GM23338 (cell line): Measurements from ENCODE around the gene CELA2B. TPM values are rescaled to one million over a fixed set of nuclear protein-coding genes. Genes with fewer than 3 reads are reported as not detected.

ENCODE experiments used
- ATAC-seq: fragments of 200-7000 bp; cut with Tn5 transposase; 3 replicates; pipeline ENCODE4 v1.9.1; 2020
- DNase-seq: peaks from one replicate; pipeline ENCODE4 v3.0.0-alpha.2; 2015; ENCODE audit warnings: low spot score
- H2AFZ ChIP-seq: fragments of 200-600 bp; sonication (generic); 2 replicates; pipeline ENCODE4 v1.8.0; 2016; ENCODE audit warnings: antibody characterized with exemption, mild to moderate bottlenecking, moderate library complexity
- H3F3A ChIP-seq: fragments of 200-600 bp; sonication (generic); replicated peaks from 2 replicates; pipeline ENCODE4 v1.8.0; 2017; ENCODE audit warnings: antibody characterized with exemption, mixed run types, low read depth
- H3K27ac ChIP-seq: fragments of 200-600 bp; sonication (generic); 2 replicates; pipeline ENCODE4 v1.6.1; 2016; ENCODE audit warnings: low read depth
- H3K27me3 ChIP-seq: fragments of 200-600 bp; sonication (generic); 2 replicates; pipeline ENCODE4 v1.8.0; 2016; ENCODE audit warnings: mild to moderate bottlenecking, mixed run types, moderate library complexity; ENCODE audit not compliant: insufficient read depth
- H3K36me3 ChIP-seq: fragments of 200-600 bp; sonication (generic); 2 replicates; pipeline ENCODE4 v1.8.0; 2016; ENCODE audit warnings: mild to moderate bottlenecking; ENCODE audit not compliant: insufficient read depth
- H3K4me1 ChIP-seq: fragments of 200-600 bp; sonication (generic); 2 replicates; pipeline ENCODE4 v1.8.0; 2016; ENCODE audit warnings: mild to moderate bottlenecking, moderate library complexity; ENCODE audit not compliant: insufficient read depth
- H3K4me2 ChIP-seq: fragments of 200-600 bp; sonication (generic); 2 replicates; pipeline ENCODE4 v1.7.1; 2017; ENCODE audit warnings: mixed run types
- H3K4me3 ChIP-seq: fragments of 200-600 bp; sonication (generic); 2 replicates; pipeline ENCODE4 v1.6.1; 2016; ENCODE audit warnings: mixed run types
- H3K79me2 ChIP-seq: fragments of 200-600 bp; sonication (generic); replicated peaks from 2 replicates; pipeline ENCODE4 v1.8.0; 2017; ENCODE audit warnings: mild to moderate bottlenecking; ENCODE audit not compliant: insufficient read depth
- H3K9me2 ChIP-seq: fragments of 200-600 bp; sonication (generic); 2 replicates; pipeline ENCODE4 v1.8.0; 2017; ENCODE audit not compliant: insufficient read depth
- H4K20me1 ChIP-seq: fragments of 200-600 bp; sonication (generic); replicated peaks from 2 replicates; pipeline ENCODE4 v1.8.0; 2017; ENCODE audit warnings: mild to moderate bottlenecking; ENCODE audit not compliant: insufficient read depth
- H3K27ac Mint-ChIP-seq: 2 replicates; pipeline ENCODE4 v1.8.0; 2020; ENCODE audit warnings: inconsistent platforms, mild to moderate bottlenecking, moderate library complexity, mixed read lengths
- H3K27me3 Mint-ChIP-seq: 3 replicates; pipeline ENCODE4 v1.8.0; 2022; ENCODE audit warnings: low read depth, mild to moderate bottlenecking, moderate library complexity, mixed read lengths, inconsistent platforms; ENCODE audit not compliant: insufficient read depth, poor library complexity
- H3K36me3 Mint-ChIP-seq: 3 replicates; pipeline ENCODE4 v1.8.0; 2021; ENCODE audit warnings: low read depth, mild to moderate bottlenecking, inconsistent platforms, moderate library complexity, mixed read lengths
- H3K4me1 Mint-ChIP-seq: 3 replicates; pipeline ENCODE4 v1.8.0; 2020; ENCODE audit warnings: mild to moderate bottlenecking, inconsistent platforms, mixed read lengths
- H3K4me3 Mint-ChIP-seq: 3 replicates; pipeline ENCODE4 v1.8.0; 2021; ENCODE audit warnings: moderate library complexity, mild to moderate bottlenecking, inconsistent platforms, mixed read lengths
- H3K9me3 Mint-ChIP-seq: 3 replicates; pipeline ENCODE4 v1.8.0; 2020; ENCODE audit warnings: moderate library complexity, mild to moderate bottlenecking, inconsistent platforms, mixed read lengths
- CREB1 ChIP-seq: fragments of 250-450 bp; sonication (Bioruptor Pico); IDR thresholded peaks from 2 replicates; pipeline ENCODE4 v1.5.0; 2020; ENCODE audit warnings: low read depth, mild to moderate bottlenecking, moderate library complexity
- CTCF ChIP-seq, 2 experiments: fragments of 200-600 bp in 1 of 2; sonication (generic) in 1 of 2; conservative IDR thresholded peaks; 2 replicates each; pipeline versions ENCODE4 v1.5.1 to v1.6.1; 2016 to 2017; ENCODE audit warnings: antibody characterized with exemption in 2 of 2, low read depth in 2 of 2, mild to moderate bottlenecking in 2 of 2, moderate library complexity in 1 of 2
- EZH2 ChIP-seq: fragments of 200-600 bp; sonication (generic); IDR thresholded peaks from one replicate; pipeline ENCODE4 v1.8.0; 2017; ENCODE audit warnings: antibody characterized with exemption, mild to moderate bottlenecking, low read depth; ENCODE audit not compliant: unreplicated experiment
- EZH2phosphoT487 ChIP-seq: fragments of 200-600 bp; sonication (generic); IDR thresholded peaks from one replicate; pipeline ENCODE4 v1.8.1; 2018; ENCODE audit warnings: antibody characterized with exemption; ENCODE audit not compliant: unreplicated experiment
- NANOG ChIP-seq: IDR thresholded peaks from 2 replicates; pipeline ENCODE4 v1.6.1; 2016; ENCODE audit warnings: antibody characterized with exemption, borderline replicate concordance
- POLR2AphosphoS5 ChIP-seq: IDR thresholded peaks from 2 replicates; pipeline ENCODE4 v1.6.1; 2016; ENCODE audit warnings: antibody characterized with exemption, low read depth
- STAT1 ChIP-seq: IDR thresholded peaks from one replicate; pipeline ENCODE4 v1.6.1; 2016; ENCODE audit warnings: antibody characterized with exemption; ENCODE audit not compliant: unreplicated experiment
- ZNF114 ChIP-seq: fragments of 250-450 bp; sonication (Bioruptor Pico); IDR thresholded peaks from 2 replicates; pipeline ENCODE4 v1.5.0; 2020; ENCODE audit warnings: mild to moderate bottlenecking, moderate library complexity
- ZNF331 ChIP-seq: fragments of 250-450 bp; sonication (Bioruptor Pico); IDR thresholded peaks from 2 replicates; pipeline ENCODE4 v1.5.0; 2020; ENCODE audit warnings: low read depth, mild to moderate bottlenecking, moderate library complexity
- ZNF462 ChIP-seq: fragments of 250-450 bp; sonication (Bioruptor Pico); IDR thresholded peaks from 2 replicates; pipeline ENCODE4 v1.5.0; 2020; ENCODE audit warnings: mild to moderate bottlenecking, moderate library complexity
- polyA plus RNA-seq: library from polyadenylated mRNA; unstranded; fragments of >200 nt; fragmentation: Nextera tagmentation; extraction: Ambion mirVana; gene quantifications from 2 replicates; pipeline ENCODE4 v1.2.1, GENCODE V29; 2016
- total RNA-seq: library from RNA; depleted of rRNA; stranded (reverse); fragments of >200 nt; shearing (Covaris generic); gene quantifications from 2 replicates; pipeline ENCODE4 v1.2.3, GENCODE V29; 2014
- TF ChIP-seq, protein P1 (sequence below): IDR thresholded peaks from one replicate; pipeline ENCODE4 v1.6.1; 2018; ENCODE audit warnings: antibody characterized with exemption; ENCODE audit not compliant: unreplicated experiment

The CELA2B gene
- total and polyA plus RNA-seq, 2 experiments from 2014 or later, result not detected

GRCh38 chr1:15453734-15454133 is 22.2 kb upstream of the CELA2B start:
- Mint-ChIP-seq H3K36me3 (no peaks in the 10 kb centered on the region; the same call in 2 of the 3 replicates), H3K4me3 (no peak overlapping the region), H3K4me1 (peaks cover 6% of the 10 kb centered on the region; the same call in 1 of the 3 replicates), H3K9me3 (peaks cover 4% of the 10 kb centered on the region), H3K27ac (no peak overlapping the region), H3K27me3 (peaks cover 6% of the 10 kb centered on the region)
- Histone ChIP-seq H3K36me3 (no peaks in the 10 kb centered on the region), H2AFZ (no peak overlapping the region), H3K9me2 (no peaks in the 10 kb centered on the region), H3K27me3 (no peaks in the 10 kb centered on the region), H3K4me3 (no peak overlapping the region), H4K20me1 (no peaks in the 10 kb centered on the region), H3K27ac (no peak overlapping the region), H3K4me2 (no peak overlapping the region), H3K4me1 (no peaks in the 10 kb centered on the region), H3K79me2 (no peaks in the 10 kb centered on the region), H3F3A (no peaks in the 10 kb centered on the region)
- no peak for ATAC-seq
- no peak for TF ChIP-seq POLR2AphosphoS5
- no peak for TF ChIP-seq EZH2
- TF ChIP-seq ZNF331, result no peak
- TF ChIP-seq, protein P1, sequence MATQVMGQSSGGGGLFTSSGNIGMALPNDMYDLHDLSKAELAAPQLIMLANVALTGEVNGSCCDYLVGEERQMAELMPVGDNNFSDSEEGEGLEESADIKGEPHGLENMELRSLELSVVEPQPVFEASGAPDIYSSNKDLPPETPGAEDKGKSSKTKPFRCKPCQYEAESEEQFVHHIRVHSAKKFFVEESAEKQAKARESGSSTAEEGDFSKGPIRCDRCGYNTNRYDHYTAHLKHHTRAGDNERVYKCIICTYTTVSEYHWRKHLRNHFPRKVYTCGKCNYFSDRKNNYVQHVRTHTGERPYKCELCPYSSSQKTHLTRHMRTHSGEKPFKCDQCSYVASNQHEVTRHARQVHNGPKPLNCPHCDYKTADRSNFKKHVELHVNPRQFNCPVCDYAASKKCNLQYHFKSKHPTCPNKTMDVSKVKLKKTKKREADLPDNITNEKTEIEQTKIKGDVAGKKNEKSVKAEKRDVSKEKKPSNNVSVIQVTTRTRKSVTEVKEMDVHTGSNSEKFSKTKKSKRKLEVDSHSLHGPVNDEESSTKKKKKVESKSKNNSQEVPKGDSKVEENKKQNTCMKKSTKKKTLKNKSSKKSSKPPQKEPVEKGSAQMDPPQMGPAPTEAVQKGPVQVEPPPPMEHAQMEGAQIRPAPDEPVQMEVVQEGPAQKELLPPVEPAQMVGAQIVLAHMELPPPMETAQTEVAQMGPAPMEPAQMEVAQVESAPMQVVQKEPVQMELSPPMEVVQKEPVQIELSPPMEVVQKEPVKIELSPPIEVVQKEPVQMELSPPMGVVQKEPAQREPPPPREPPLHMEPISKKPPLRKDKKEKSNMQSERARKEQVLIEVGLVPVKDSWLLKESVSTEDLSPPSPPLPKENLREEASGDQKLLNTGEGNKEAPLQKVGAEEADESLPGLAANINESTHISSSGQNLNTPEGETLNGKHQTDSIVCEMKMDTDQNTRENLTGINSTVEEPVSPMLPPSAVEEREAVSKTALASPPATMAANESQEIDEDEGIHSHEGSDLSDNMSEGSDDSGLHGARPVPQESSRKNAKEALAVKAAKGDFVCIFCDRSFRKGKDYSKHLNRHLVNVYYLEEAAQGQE, result no peak
- TF ChIP-seq CREB1 (CRISPR knock-in tag), result no peak
- no peak for TF ChIP-seq STAT1
- no peak for TF ChIP-seq EZH2phosphoT487
- DNase-seq, result no peak

- H3K27ac Mint-ChIP-seq, result no peak overlapping the region
- no peaks in the 10 kb centered on the region for H3K36me3 ChIP-seq
- H3K36me3 Mint-ChIP-seq, result no peaks in the 10 kb centered on the region; the same call in 2 of the 3 replicates
- H3K9me3 Mint-ChIP-seq, result peaks cover 4% of the 10 kb centered on the region
- H3K4me1 ChIP-seq, result no peaks in the 10 kb centered on the region
- no peaks in the 10 kb centered on the region for H3K9me2 ChIP-seq
- H4K20me1 ChIP-seq, result no peaks in the 10 kb centered on the region
- no peak overlapping the region for H3K4me2 ChIP-seq
- ATAC-seq (no peak), DNase-seq (no peak)
- no peak overlapping the region for H3K27ac ChIP-seq
- peaks cover 6% of the 10 kb centered on the region; the same call in 1 of the 3 replicates for H3K4me1 Mint-ChIP-seq
- no peak overlapping the region for H3K4me3 Mint-ChIP-seq
- no peak overlapping the region for H2AFZ ChIP-seq
- H3K27me3 ChIP-seq, result no peaks in the 10 kb centered on the region
- no peaks in the 10 kb centered on the region for H3F3A ChIP-seq
- peaks cover 8% of the 10 kb centered on the region for H3K27me3 Mint-ChIP-seq
- H3K4me3 ChIP-seq, result no peak overlapping the region
- H3K79me2 ChIP-seq, result no peaks in the 10 kb centered on the region
- no peak for TF ChIP-seq ZNF462 (CRISPR knock-in tag)
- TF ChIP-seq NANOG, result no peak
- TF ChIP-seq CTCF (conservative IDR thresholded peaks at IDR 0.05; ENCODE audit: low read depth in 2 of 2), result no peak
- no peak for TF ChIP-seq ZNF114 (CRISPR knock-in tag)
Observed at GRCh38 chr1:15454256-15454655, 21.6 kb upstream of the CELA2B start.
